HG02759 (cell line): Measurements from ENCODE around the gene GPR176.

Experiments
- ATAC-seq: cut with Tn5 transposase; IDR thresholded peaks from one replicate; pipeline ENCODE4 v1.9.1; 2021; ENCODE audit warnings: mild to moderate bottlenecking, moderate library complexity; ENCODE audit not compliant: unreplicated experiment

The GPR176 gene

DNA sequence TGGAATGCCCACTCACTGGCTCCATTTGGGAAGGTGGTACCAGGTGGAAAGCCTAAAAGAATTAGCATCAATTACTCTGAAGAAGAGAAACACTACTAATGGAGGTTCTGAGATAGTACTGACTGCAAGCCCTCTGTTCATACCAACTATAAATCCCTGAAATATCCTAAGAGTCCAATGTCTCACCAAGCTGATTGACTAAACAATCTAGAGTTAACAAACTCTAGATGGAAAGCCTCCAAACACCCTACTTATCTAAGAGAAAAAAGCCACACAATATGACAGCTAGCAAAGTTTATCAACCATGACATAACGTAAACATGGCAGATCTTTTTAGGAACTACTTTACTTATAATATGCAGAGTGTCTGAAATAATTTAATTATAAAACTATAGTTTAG is 59.2 kb downstream of the GPR176 start:
- ATAC-seq = no peak

DNA sequence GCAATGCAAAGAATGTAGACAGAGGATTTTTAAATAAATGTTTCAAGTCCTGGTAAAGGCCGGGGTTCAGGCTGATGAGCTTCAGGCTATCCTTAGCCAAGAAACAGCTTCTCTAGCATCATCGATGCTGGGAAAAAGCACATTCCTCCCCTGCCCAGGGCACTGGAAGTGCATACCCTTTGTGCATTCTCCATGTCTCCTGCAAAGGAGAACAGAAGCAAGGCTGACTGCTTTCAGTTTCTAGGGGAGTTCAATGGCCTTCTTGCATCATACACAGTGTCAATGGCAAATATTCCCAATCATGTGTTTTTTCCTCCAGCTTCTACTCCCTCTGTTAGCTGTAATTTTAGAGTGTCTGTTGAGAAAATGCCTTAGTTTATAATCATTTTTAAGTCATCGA is 59.9 kb downstream of the GPR176 start:
- ATAC-seq = no peak

DNA sequence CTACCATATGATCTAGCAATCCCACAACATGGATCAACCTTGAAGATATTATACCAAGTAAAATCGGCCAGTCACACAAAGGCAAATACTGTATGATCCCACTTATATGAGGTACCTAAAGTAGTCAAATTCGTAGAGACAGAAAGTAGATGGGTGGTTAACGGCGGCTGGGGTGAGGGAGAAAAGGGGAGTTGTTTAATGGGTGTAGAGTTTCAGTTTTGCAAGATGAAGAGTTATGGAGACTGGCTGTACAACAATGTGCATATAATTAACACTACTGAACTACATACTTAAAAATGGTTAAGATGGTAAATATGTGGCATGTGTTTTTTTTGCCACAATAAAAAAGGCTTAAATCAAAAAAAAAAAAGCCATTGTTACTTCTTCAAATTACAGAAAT is 60.4 kb downstream of the GPR176 start:
- ATAC-seq = no peak

DNA sequence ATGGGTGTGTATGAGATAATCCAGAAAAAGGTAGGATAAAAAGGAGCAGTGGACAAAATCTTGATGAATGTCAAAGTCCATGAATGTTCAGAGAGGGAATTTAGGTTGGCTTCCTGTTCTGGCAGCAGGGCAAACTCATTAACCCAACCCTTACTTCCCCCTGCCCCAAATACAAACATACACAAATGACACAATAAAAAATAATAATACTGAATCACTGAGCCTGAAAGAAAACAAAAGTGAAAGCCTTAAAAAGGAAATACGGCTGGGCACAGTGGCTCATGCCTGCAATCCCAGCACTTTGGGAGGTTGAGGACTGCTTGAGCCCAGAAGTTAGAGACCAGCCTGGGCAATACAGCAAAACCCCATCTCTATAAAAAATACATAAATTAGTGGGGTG is 62.9 kb downstream of the GPR176 start:
- no peak for ATAC-seq

DNA sequence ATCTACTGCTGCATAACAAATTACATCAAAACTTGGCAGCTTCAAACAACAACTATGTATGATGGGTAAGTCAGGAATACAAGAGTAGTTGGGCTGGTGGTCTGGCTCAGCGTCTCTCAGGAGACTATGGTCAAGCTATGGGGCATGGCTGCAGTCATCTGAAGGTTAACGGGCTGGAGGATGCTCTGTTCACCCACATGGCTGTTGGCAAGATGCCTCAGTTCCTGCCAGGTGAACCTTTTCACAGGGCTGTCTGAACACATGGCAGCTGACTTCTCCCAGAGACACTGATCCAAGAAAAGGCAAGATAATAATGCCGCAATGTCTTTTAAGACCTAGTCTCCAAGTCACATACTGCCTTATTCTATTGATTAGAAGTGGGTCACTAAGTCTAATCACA is 63.7 kb downstream of the GPR176 start:
- no peak for ATAC-seq

DNA sequence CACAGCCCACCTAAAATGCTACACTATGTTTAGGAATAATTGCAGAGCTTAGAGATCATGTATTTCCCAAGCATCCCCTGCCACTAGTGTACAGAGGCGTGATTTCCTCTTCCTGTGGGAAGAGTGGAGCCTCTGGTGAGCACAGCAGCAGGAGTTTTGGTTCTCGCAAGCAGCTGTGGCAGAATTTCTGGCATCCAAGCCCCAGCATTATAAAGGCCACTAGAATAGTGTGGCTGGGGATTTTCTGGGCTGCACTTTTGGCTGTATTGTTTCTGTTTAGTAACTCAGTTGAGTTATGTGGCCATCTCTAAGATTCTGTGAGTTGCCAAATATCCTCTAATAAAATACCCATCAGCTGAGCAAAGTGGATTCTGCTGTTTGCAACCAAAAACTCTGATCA is 64.7 kb downstream of the GPR176 start:
- ATAC-seq = no peak

DNA sequence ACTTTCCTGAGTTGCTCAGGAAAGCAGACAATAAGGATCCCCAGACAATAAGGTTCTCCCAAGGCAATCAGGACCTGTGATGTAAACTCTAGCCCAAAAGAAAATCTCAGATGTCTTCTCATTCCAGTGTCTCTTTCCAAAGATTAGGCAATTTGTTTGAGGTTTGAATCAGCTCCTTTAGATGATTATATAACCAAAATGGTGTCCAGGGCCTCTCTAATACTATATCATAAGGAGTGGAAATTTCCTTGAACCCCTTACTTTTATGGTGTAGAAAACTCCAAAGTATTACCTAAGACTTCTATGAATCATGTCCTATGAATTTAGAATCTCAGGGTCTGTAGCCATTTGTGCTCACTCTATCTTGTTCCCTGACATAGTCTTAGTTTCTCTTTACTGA is 65.9 kb downstream of the GPR176 start:
- no peak for ATAC-seq

DNA sequence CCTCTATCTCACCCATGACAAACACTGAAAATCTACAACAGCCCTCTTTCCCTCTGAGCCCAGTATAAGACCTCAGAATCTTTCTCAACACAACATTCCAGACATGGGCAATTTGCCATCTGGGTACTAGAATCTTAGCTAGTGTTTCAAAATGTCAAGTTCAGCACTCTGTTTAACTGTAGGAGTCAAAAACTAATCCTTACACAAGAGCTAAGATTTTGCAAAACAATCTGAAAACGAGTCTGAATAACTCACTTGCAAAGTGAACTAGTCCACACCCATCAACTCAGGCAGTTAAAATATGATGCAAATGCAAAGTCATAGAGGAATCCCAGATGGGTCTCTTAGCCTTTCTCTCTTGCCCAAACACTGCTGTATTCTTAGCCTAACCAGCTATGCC is 67.8 kb downstream of the GPR176 start:
- ATAC-seq = no peak

DNA sequence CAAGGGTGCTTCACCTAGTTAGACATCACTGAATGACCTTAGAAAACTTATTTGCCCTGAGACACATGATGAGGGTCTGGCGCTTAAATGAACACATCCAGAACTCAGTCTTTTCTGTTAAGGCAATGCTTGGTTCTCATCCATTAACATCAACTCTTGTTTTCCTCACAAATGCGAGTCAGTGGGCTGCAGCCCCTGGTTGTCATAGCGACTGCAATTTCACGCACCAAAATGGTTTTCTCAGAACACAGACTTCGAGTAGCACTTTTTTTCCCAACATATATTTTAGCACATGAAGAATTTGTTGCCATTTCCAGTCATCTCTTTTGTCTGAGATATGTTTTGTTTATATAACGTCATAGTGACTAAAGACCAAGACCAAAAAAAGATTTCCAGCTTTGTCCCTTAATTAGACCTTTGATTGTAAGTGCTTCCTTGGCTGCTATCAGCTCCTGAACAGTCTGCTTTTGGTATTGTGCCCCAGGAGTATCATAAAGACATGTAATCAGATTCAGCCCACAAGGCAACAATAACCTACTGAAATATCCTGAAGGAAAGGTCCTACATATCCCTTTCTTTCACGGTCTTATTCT is 68.5 kb downstream of the GPR176 start:
- no peak for ATAC-seq

DNA sequence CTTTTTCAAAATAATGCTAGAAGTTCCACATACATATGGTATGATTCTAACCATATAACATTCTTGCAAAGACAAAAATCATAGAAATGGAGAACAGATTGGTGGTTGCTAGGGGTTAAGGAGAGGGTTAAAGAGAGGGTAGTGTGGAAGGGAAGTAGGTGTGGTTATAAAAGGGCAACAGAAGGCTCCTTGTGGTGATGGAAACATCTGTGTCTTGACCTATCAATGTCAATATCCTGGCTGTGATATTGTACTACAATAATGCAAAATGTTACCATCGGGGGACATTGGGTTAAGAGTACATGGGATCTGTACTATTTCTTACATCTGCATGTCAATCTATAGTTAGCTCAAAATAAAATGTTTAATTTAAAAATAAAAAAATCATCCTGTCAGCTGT is 69.6 kb downstream of the GPR176 start:
- ATAC-seq = no peak

DNA sequence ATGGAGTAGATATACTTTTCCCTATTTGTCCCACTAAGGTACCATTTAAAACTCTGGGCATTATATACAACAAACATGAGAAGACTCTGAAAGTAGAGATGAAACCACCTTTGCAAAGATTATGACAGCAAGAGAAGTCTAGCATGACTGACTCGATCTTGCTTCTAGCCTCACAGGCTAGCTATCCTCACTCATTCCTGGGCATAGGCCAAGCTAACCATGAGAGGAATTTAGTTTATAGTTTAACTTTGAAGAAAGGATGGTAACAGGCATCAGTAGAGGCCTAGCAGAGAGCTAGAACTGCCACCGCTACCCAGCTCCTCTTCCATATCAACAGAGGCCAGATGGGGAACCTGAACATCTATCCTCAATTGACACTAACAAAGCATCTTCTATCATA is 74.0 kb downstream of the GPR176 start:
- no peak for ATAC-seq

DNA sequence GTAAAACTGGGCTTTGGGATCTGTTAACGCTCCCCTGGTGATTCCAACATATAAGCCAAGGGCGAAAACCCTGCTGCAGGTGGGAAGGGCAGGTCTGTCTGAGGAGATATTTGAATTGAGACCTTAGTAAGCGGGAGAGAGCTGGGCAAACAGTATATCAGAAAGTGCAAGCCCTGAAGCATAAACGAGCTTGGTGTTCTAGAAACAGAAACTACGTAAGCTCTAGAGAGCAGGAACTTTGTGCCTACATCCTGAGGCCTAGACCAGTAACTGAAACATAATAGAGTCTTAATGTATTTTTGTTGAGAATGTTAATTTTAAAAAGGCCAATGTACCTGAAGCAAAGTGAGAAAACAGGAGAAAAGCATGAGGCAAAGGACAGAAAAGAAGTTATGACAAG is 74.5 kb downstream of the GPR176 start:
- ATAC-seq = no peak

DNA sequence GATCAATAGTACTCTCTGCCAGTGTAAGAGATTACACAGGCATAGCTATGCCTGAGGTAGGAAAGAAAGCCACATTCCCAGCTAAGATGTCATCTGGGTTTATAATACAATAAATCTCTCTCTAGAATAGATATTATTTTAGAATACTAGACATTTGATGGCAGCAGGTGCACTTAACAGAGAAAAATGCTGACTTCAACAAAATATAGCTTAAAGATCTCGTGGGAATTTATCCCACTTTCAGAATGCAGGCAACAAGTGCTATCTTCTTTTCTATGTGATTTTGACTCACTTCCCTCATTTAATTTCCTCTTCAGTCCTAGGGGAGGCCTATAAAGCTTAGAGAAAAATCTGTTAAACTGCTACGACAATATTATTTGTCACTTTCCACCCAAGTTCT is 76.5 kb downstream of the GPR176 start:
- no peak for ATAC-seq

DNA sequence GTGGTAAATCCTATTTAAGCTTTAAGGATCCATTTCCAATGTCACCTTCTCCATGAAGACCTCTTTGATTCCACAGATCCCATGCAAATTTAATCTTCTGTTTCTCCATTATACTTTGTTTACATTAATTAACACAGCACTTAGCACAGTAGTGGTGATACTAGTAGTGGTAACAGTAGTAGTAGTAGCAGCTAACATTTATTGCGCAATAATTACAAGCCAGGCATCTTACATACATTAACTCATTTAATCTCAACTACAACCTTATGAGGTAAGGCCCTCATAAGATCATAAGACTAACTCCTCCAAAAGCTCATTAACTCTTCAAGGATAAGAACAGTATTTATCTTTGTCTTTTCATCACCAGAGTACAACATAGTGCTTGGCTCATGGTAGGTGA is 82.6 kb downstream of the GPR176 start:
- no peak for ATAC-seq

DNA sequence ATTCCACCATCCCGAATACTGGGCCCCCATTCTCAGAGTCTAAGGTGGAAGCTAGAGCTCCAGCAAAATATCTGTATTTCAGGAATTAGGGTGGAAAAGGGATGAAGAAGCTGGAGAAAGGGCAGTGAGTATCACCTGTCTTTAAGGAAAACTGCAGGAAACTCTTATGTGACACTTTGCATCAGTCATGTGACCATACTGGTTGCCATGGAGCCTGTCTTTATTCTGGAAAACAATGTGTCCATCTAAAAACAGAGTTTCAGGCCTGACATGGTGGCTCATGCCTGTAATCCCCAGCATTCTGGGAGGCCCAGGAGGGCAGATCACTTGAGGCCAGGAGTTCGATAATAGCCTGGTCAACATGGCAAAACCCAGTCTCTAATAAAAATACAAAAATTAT is 84.5 kb downstream of the GPR176 start:
- no peak for ATAC-seq

DNA sequence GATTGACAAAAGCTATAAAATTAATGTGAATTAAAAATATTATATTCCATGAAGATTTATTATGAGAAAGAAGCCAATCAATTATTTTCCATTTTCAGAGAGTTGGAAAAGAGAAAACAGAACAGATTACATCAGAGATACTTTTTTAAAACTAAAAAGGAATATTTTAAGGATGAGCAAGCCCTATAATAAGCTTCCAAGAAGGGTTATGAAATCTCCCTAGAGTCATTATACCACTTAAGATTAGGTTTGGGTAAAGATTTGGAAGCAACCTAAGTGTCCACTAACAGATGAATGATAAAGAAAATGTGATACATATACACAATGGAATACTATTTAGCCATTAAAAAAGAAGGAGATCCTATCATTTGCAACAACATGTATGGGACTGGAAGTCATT is 85.8 kb downstream of the GPR176 start:
- no peak for ATAC-seq

DNA sequence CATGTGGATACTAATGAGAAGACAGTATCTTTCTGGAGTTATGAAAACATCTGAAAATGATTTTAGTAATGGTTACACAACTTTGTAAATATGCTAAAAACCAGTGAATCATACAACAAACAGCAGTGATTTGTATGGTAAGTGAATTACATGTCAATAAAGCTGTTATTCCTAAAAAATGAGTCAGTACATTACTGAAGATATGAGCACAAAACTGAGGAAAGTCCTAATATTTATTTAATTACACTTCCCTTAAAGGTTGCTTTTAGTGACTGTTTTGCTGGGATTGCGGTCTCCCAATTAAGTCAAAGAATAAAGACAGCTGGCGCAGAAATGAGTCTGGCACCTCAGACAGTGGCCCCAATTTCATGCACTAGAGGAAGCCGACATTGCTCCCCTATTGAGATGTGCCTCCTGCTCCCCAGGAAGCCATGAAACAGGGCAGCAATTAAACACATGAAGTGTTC is 86.5 kb downstream of the GPR176 start:
- ATAC-seq = no peak

DNA sequence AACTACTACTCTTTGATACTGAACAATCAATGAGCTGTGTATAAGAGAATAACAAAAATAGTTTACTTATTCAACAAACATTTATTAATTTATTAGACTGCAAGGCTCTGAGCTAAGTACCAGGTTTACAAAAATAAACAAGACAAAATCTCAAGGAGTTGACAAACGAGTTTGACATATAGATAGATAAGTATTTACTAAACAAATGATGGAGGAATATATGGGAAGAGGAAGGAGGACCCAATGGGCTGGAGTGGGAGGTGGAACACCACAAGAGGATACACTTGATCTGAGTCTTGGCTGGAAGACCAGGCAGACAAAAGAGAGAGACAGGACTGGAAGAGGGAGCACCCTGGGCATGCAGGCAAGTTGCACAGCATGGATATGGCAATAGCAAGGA is 89.9 kb downstream of the GPR176 start:
- no peak for ATAC-seq

DNA sequence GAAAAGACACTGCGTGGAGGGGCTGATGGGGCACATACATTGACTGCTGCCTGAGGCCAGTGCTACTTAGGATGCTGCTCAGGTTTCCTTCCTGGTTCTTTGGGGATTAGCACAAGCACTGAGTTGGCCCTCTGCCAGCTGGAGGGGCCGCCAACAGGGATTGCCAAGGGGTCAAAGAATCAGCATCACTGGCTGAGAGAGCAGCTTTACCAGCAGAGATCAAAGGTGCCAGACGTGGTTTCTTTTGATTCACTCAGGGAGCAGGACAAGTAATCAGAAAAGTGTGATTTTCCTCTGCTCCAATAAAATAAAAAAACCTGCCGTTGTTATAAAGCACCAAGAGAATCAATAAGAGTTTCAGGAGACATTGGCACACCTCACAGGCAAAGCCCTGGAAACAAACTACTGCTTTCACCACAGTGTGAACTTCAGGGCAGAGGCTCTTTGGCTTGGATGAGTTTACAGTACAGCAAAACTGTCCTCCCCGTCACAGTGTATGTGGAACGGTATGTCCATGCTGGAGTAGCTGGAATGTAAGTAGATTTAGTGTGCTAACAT is 91.6 kb downstream of the GPR176 start:
- no peak for ATAC-seq

DNA sequence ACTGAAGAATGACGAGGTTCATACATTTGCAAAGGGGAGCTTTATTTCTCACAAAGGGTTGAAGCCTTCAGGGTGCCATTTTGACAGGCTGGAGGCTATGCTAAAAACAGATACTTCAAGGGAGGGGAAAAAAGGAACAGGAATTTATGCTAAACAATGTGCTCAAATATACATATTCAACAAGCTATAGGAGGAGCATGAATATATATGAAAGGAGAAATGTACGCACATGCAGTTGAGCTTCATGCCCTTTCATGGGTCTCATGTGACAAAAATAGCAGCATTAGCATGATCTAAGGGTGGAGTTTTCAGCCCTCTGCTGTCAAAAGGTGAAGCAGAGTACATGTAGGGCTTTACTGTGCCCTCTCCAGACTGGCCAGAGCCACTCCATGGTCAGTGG is 93.1 kb downstream of the GPR176 start:
- ATAC-seq = no peak

DNA sequence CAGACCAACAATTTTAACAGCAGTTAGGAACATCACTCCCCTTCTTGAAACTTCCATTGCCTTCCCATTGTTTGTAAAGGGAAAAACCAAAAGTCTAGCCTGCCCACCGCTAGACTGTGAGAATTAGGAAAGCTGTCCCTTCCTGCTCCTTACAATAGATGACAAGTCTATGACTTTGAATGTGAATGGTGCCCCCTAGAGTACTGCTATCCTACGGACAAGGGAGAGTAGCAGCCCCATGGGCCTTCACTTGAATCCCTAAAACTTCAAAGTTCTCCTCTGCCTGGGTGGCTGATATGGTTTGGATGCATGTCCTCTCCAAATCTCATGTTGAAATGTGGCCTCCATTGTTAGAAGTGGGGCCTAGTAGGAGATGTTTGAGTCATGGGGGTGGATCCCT is 96.4 kb downstream of the GPR176 start:
- ATAC-seq = no peak

DNA sequence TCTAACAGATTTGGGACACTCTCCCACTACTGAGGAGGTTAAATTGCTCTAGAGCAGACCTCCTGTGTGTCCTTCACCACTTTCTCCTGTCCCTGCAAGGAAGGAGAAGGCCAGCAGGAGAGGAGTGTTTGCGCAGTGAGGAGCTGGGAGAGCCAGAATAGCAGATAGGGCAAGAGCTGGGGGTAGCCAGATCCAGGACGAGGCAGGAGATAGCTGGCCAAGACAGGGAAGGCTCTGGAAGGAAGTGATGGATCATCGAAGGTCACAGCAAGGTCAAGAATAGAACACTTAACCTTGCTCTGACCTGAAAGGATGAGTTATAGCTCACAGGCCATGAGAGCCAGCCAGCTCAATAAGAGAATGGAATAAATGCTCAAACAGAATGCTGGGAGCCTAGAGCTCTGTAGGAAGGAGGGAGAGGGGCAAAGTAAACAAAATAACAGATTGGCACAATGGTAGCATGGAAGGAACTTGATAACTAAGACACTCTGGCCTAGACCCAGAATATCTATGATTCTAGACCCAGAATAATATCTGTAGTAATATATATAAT is 99.9 kb downstream of the GPR176 start:
- no peak for ATAC-seq

DNA sequence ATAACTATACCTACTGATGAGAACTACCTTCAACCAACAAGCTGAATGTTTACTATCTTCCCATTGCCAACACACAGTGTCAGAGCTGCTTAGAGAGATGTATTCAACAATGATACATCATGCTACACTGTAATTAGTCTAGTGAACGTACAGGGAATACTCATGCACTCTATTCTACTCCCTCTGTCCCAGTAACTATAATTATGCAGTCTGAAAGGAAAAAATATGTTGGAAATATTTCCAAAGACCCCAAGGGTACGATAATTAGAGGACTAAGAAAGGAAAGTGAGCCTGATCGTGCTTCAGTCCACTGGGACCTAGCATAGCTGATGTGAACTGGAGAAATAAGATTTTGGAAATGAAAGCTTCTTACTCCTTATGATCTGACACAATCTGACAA is 100.5 kb downstream of the GPR176 start:
- ATAC-seq = no peak
